ENCODE measurements around the gene TEX2. TPM values are rescaled to one million over a fixed set of nuclear protein-coding genes. Genes with fewer than 3 reads are reported as not detected.

The TEX2 gene
- total and polyA plus RNA-seq, 9 of the 15 experiments (the other 6 are each of a cell fraction or from before 2014, with no cell fraction given): 4.1 to 27.6 (median 19.3) TPM

DNA sequence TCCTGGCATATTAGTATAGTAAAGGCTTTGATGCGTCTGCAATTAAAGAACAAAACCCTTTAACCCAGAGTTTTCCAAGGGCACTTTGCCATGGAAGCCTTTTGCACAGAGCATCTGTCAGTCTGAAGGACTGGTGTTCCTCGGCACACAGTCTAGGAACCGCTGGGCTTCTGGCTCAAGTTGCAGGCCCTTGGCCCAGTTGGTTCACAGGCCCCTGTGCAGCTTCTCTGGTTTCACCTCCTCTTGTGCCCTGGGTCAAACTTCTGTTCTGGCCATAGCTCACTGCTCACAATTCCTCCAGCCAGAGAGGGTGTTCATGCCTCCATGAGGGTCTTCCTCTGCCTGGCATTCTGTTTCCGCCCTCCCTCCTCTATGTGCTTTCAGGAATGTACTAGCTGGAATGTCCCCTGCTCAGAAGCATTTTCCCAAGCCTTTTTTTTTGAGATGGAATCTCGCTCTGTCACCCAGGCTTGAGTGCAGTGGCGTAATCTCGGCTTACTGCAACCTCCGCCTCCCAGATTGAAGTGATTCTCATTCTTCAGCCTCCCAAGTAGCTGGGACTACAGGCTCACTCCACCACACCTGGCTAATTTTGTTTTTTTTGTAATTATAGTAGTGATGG, 34.5 kb upstream of the TEX2 start (continued):
- TF ChIP-seq JUNB (CRISPR knock-in tag; conservative IDR thresholded peaks at IDR 0.05) (no peak), STAT6 (CRISPR knock-in tag; IDR thresholded peaks at IDR 0.05) (no peak), EZH2 (IDR thresholded peaks at IDR 0.05; ENCODE audit: borderline replicate concordance, low read depth, low read length) (no peak)
- TF ChIP-seq, protein P1, sequence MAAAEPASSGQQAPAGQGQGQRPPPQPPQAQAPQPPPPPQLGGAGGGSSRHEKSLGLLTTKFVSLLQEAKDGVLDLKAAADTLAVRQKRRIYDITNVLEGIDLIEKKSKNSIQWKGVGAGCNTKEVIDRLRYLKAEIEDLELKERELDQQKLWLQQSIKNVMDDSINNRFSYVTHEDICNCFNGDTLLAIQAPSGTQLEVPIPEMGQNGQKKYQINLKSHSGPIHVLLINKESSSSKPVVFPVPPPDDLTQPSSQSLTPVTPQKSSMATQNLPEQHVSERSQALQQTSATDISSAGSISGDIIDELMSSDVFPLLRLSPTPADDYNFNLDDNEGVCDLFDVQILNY (CRISPR knock-in tag; IDR thresholded peaks at IDR 0.05): no peak

DNA sequence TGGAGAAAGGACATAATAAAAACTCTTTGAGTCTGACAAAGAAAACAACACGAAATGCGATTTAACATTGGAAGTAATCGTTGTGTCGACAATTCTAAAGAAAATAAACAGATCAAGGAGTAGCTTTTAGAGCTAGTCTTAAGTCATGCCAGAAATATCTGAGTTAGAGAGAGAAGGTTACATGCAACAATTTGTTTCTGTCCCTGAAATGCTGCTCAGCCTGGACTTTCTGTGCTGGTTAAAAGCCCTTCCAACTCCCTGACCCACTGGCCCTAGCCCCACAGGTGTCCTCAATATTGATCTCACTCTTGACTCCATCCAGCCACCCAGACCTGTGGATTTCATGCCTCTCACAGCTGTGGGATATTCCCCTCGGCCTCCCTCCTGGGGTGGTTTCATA, 33.2 kb upstream of the TEX2 start:
- peaks cover 0 to 2% of the 10 kb centered on the region in 2 experiments; a peak in 2 of 5 replicates for H3K27me3 ChIP-seq (ENCODE audit: control insufficient read depth in 2 of 2, insufficient read depth in 2 of 2, low read length in 2 of 2)
- peaks cover 3 to 4% of the 10 kb centered on the region in 2 experiments; a peak in 1 of 5 replicates for H3K4me1 ChIP-seq (replicated peaks in 1 of 2; ENCODE audit: control insufficient read depth in 2 of 2, insufficient read depth in 2 of 2, low read length in 2 of 2)
- ATAC-seq (no peak), DNase-seq (ENCODE audit: extremely low read depth in 1 of 4, low spot score in 3 of 4) (no peak), FAIRE-seq (no peak)
- H3K4me3 ChIP-seq: no peak overlapping the region
- no peak overlapping the region for H3K9ac ChIP-seq (ENCODE audit: insufficient read depth in 1 of 2, low read depth in 2 of 2, low read length in 2 of 2)
- H3K79me2 ChIP-seq (ENCODE audit: control insufficient read depth, insufficient read depth, low read length): no peaks in the 10 kb centered on the region
- H3K9me3 ChIP-seq (replicated peaks; ENCODE audit: control insufficient read depth, insufficient read depth, low read depth, low read length): peaks cover 4% of the 10 kb centered on the region; the same call in 1 of the 2 replicates
- in situ Hi-C loops (cut with MboI): no loop called here
- no TSS peak for BruUV-seq (replicated peaks)
- H3K27ac ChIP-seq (ENCODE audit: extremely low read depth, low read depth, low read length): no peak overlapping the region
- H3K4me2 ChIP-seq (ENCODE audit: insufficient read depth, low read length): no peak overlapping the region
- intact Hi-C loops (cut with micrococcal nuclease): no loop called here
- H4K20me1 ChIP-seq (replicated peaks; ENCODE audit: control insufficient read depth, insufficient read depth, low read length): no peaks in the 10 kb centered on the region
- ChIA-PET POLR2A (no interaction called here), CTCF (ENCODE audit: low intra/inter-chr PET ratio) (no interaction called here)
- no peak overlapping the region for H2AFZ ChIP-seq (ENCODE audit: low read depth, low read length)
- WGBS (ENCODE audit: insufficient coverage, low coverage, missing lambda C conversion rate): 9% methylated on average over 5 of the region's 5 CpGs
- no peaks in the 10 kb centered on the region for H3K9me1 ChIP-seq (ENCODE audit: control insufficient read depth, insufficient read depth, low read length)
- no peaks in the 10 kb centered on the region for H3K36me3 ChIP-seq (ENCODE audit: control insufficient read depth, insufficient read depth, low read length)
- TF ChIP-seq ZC3H4 (CRISPR knock-in tag; IDR thresholded peaks at IDR 0.05; ENCODE audit: borderline replicate concordance): no peak
- TF ChIP-seq, protein P2, sequence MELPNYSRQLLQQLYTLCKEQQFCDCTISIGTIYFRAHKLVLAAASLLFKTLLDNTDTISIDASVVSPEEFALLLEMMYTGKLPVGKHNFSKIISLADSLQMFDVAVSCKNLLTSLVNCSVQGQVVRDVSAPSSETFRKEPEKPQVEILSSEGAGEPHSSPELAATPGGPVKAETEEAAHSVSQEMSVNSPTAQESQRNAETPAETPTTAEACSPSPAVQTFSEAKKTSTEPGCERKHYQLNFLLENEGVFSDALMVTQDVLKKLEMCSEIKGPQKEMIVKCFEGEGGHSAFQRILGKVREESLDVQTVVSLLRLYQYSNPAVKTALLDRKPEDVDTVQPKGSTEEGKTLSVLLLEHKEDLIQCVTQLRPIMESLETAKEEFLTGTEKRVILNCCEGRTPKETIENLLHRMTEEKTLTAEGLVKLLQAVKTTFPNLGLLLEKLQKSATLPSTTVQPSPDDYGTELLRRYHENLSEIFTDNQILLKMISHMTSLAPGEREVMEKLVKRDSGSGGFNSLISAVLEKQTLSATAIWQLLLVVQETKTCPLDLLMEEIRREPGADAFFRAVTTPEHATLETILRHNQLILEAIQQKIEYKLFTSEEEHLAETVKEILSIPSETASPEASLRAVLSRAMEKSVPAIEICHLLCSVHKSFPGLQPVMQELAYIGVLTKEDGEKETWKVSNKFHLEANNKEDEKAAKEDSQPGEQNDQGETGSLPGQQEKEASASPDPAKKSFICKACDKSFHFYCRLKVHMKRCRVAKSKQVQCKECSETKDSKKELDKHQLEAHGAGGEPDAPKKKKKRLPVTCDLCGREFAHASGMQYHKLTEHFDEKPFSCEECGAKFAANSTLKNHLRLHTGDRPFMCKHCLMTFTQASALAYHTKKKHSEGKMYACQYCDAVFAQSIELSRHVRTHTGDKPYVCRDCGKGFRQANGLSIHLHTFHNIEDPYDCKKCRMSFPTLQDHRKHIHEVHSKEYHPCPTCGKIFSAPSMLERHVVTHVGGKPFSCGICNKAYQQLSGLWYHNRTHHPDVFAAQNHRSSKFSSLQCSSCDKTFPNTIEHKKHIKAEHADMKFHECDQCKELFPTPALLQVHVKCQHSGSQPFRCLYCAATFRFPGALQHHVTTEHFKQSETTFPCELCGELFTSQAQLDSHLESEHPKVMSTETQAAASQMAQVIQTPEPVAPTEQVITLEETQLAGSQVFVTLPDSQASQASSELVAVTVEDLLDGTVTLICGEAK (IDR thresholded peaks at IDR 0.05): no peak
- TF ChIP-seq, protein P2 (CRISPR knock-in tag; IDR thresholded peaks at IDR 0.05): no peak
- no peak for TF ChIP-seq ZNF507 (tag; conservative IDR thresholded peaks at IDR 0.05)
